ENCODE data around the gene CLCA4.
"Not testable (repeated sequence)": the region's sequence is repeated elsewhere in the genome, so short reads cannot be mapped to it uniquely, and the experiment has no call there.

Gene CLCA4

GRCh38 chr1:86537928-86538695 is 8.8 kb upstream of the CLCA4 start:
- no peak for DNase-seq

GRCh38 chr1:86538775-86539174 is 8.1 kb upstream of the CLCA4 start:
- no peak for DNase-seq

DNA sequence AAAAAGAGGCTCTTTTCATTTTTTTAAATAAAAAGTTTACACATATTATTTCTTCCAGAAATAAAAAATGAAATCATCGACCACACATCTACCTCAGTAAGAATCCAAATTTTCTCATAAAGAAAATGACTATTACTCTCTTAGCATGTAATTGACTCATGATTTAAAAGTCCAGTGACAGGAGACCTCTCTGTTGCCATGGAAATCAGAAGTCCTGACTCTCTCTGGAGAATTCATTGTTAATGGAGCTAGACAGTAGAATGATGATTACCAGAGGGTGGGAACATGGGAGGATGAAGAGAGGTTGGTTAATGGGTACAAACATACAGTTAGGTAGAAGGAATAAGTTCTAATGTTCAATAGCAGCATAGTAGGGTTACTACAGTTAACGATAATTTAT is 5.0 kb upstream of the CLCA4 start:
- no peak for DNase-seq

- no peak for DNase-seq
These were observed 4.2 kb upstream of the CLCA4 start for GRCh38 chr1:86542631-86543030.

DNA sequence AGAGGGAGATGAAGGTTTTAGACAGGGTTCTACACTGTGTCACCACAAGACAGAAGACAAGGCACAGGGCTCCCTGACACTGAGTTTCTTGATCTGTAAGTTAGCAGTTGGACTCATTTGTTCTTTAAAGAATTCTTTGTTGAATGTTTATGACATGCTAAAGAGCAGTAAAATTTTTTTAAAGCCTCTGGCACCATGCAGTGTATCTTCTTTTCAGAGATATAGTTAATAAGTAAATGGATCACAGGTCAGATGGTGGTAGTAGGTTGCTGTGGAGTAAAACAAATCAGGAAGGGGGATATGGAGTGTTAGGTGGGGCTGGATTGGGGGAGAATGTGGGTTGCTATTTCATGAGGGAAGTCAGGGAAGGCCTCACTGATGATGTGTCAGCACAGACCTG is 2.0 kb downstream of the CLCA4 start:
- no peak for DNase-seq

DNA sequence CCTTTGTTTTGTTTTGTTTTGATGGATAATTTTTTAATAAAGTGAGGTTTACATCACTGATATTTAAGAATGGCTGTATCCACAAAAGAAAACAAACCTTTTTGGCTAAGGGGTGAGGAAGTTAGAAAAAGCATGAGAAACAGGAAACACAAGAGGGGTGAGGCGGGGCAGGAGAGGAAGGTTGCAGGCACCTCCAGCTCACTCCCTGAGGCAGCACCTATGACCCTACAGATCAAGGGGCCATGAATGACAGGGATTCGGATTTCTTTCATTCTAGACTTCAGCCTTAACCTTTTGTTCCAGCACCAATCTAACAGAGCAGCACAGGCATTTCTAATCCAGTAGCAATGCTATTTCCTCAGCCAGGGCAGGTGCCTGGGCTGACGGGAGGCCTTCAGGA is 4.4 kb downstream of the CLCA4 start:
- no peak for DNase-seq

GRCh38 chr1:86552376-86552775 is 5.5 kb downstream of the CLCA4 start:
- DNase-seq: no peak

GRCh38 chr1:86557739-86558138 is 10.9 kb downstream of the CLCA4 start:
- no peak for DNase-seq

DNA sequence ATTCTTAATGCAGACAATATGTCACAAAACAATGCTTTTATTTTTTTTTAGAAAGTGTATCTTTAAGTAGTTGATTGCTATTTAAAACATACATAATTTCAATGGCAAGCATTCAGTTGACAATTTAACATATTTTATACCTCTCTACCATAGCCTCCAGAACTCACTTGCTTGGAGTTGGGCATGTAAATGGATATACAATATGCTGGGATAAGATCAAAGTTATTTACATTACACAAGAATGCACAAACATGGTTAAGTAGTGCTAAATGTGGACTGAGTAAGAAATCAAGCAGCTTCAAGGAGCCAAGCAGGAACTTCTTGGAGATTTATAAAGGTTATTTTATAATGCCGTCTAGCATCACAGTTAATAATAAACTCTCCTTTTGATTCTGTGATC is 17.0 kb downstream of the CLCA4 start:
- DNase-seq: no peak

GRCh38 chr1:86567341-86567740 is 20.5 kb downstream of the CLCA4 start:
- no peak for DNase-seq

GRCh38 chr1:86567878-86568277 is 21.0 kb downstream of the CLCA4 start:
- no peak for DNase-seq

GRCh38 chr1:86573763-86574484 is 27.0 kb downstream of the CLCA4 start:
- no peak for DNase-seq

- no peak for DNase-seq
These were observed 34.4 kb downstream of the CLCA4 start for GRCh38 chr1:86581231-86581630.

GRCh38 chr1:86582161-86582560 is 35.3 kb downstream of the CLCA4 start:
- no peak for DNase-seq

- DNase-seq: no peak
These were observed 36.2 kb downstream of the CLCA4 start for GRCh38 chr1:86583032-86583431.

- no peak for DNase-seq
These were observed 36.7 kb downstream of the CLCA4 start for GRCh38 chr1:86583593-86583992.

- no peak for DNase-seq
These were observed 47.4 kb downstream of the CLCA4 start for GRCh38 chr1:86594284-86594770.

DNA sequence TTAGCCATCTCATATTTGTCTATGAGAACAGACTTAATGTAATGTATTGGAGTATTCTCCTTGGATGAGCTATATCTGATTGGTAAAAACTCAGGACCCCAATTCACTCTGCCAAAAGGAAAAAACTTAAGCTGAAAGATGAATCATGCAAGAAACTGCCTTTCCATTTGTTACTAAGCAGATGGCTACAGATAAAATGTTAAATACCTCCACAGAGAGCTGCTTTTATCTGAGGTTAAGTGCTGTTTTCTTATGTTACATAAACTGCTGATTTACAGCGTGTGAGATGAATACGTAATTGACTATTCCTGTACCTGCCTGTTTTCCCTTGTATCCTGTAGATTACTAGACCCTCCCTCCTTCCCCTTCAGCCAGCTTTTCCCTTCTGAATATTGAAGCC is 49.3 kb downstream of the CLCA4 start:
- no peak for DNase-seq

- no peak for DNase-seq
These were observed 49.9 kb downstream of the CLCA4 start for GRCh38 chr1:86596741-86597290.

GRCh38 chr1:86606080-86606479 is 59.2 kb downstream of the CLCA4 start:
- DNase-seq: not testable (repeated sequence)

GRCh38 chr1:86616433-86616832 is 69.6 kb downstream of the CLCA4 start:
- DNase-seq: no peak

- no peak for DNase-seq
These were observed 70.0 kb downstream of the CLCA4 start for GRCh38 chr1:86616871-86617270.

DNA sequence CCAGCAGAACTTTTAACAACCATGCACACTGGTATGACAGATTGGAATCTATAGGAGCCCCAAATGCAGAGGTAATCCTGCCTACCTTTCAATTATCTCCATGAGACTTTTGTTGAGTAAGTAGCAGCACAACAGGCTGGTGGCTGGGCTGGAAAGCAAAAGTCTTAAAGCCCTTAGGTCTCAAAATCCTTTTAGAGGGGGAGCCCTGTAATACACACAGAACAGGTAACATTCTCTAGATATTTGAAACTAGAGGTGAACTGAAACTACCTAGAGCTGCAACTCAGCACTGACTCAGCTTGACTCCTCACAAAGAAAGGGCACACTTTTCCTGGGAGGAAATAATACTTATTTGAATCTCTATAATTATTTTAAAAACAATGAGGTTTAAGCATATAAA is 71.5 kb downstream of the CLCA4 start:
- DNase-seq: no peak

DNA sequence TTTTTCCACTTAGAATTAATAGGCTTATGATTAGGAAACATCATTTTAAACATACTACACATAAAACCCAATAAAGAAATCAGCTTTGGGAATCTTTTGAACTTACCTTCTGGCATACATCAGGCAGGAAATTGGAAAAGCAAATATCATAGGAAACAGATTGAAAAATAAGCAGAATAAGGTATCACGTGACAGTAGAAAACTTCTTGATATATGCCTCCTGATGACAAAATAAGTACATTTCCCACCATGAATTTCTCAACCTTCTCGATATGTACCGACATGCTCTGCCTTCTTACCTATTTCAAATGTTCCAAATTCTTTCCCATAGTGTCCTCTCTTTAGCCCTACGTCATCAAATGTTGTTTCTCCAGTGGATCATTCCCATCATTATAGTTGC is 72.4 kb downstream of the CLCA4 start:
- no peak for DNase-seq

Measured in NCI-H2107 (cell line).